Measurements from ENCODE around the gene CCNI.

Gene CCNI

GRCh38 chr4:77001907-77002306, 73.9 kb downstream of the CCNI start:
- no peak for DNase-seq

GRCh38 chr4:76998251-76998901, 77.4 kb downstream of the CCNI start:
- no peak for DNase-seq

- DNase-seq: no peak
Measured at GRCh38 chr4:76997532-76997931, 78.3 kb downstream of the CCNI start.

Data from NCI-H2029 (cell line).